ENCODE measurements around the gene MYL3.

GRCh38 chr3:46902188-46902631 is 39.0 kb upstream of the MYL3 start:
- TF ChIP-seq CTCF (IDR thresholded peaks at IDR 0.05), result no peak
- TF ChIP-seq POLR2A (IDR thresholded peaks at IDR 0.05), result no peak
